HG03520 (cell line): ENCODE measurements around the gene TGM5.
"Not testable (repeated sequence)": the region's sequence is repeated elsewhere in the genome, so short reads cannot be mapped to it uniquely, and the experiment has no call there.

Experiments
- ATAC-seq: cut with Tn5 transposase; IDR thresholded peaks from one replicate; pipeline ENCODE4 v1.9.1; 2021; ENCODE audit warnings: mild to moderate bottlenecking, moderate library complexity; ENCODE audit not compliant: unreplicated experiment

TGM5 gene

DNA sequence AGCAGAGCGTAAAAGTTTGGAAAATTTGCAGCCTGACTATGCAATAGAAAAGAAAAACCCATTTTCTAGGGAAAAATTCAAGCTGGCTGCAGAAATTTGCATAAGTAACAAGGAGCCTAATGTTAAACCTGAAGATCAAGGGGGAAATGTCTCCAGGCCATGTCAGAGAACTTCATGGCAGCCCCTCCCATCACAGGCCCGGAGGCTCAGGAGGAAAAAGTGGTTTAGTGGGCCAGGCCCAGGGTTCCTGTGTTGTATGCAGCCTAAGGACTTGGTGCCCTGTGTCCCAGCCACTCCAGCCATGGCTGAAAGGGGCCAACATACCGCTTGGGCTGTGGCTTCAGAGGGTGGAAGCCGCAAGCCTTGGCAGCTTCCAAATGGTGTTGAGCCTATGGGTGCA is 68.2 kb downstream of the TGM5 start:
- not testable (repeated sequence) for ATAC-seq

- not testable (repeated sequence) for ATAC-seq
Observed at GRCh38 chr15:43197773-43198172, 69.0 kb downstream of the TGM5 start.

DNA sequence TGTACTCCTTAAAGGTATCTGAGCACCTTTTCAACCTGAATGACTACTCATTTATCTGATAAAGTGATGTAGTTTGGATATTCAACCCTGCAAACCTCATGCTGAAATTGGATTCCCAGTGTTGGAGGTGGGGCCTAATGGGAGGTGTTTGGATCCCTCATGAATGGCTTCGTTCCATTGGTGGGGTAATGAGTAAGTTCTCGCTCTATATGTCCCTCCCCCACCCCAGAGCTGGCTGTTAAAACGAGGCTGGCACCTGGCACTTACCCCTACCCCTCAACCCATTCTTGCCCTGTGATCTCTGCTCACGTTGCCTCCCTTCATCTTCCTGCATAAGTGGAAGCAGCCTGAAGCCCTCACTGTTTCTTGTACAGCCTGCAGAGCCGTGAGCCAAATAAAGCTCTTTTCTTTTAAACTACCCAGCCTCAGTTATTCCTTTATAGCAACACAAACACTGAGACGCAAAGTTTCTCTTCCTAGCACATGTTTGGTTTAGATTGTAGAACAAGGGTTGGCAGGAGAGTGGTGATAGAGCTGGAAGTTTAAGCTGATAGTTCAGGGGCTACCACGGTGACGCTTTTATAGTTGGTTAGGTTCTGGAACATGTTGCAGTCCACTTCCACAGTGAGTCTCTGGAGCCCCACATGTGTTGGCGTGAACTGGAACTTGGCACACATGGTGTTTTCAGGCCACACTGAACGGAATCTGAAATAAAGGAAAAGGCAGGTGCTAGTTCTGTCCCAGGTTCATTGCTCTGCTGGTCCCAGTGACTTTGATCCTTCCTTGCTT is 69.8 kb downstream of the TGM5 start:
- ATAC-seq: no peak

GRCh38 chr15:43194795-43195194 is 71.9 kb downstream of the TGM5 start:
- no peak for ATAC-seq

DNA sequence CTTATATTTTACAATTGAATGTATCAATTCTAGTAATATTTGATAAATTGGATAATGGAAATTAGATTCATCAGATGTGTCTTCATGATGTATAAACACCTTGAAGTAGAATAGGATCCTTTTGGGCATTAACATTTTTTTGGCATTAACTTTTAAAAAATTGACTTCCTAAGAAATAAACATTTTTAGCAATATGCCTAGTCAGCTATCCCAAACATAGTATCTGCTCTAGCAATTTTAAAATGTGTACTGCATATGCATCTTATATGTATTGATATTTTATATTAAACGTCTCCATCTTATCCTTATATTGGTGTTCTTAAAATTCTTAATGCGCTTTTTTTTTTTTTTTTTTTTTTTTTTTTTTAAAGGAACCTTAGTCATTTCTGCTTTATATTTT is 73.0 kb downstream of the TGM5 start:
- ATAC-seq: no peak

- no peak for ATAC-seq
Observed at GRCh38 chr15:43190178-43190577, 76.5 kb downstream of the TGM5 start.

DNA sequence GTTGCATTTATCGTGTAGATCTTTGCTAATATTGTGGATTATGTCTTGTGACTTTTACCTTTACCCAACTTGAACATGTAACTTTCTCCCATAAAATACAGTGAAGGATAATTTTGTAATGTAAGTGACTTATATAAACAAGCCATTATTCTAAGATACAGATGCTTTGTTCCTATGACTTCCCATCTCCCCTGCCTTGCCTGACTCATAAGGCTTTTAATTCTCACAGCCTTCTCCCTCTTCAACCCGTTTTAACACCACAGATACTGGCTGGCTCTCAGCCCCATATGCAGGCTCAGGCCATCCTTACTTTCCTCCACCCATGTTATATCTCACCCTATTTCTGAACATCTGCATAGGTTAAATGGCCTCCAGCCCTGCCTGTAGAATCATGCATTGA is 77.4 kb downstream of the TGM5 start:
- ATAC-seq: no peak

DNA sequence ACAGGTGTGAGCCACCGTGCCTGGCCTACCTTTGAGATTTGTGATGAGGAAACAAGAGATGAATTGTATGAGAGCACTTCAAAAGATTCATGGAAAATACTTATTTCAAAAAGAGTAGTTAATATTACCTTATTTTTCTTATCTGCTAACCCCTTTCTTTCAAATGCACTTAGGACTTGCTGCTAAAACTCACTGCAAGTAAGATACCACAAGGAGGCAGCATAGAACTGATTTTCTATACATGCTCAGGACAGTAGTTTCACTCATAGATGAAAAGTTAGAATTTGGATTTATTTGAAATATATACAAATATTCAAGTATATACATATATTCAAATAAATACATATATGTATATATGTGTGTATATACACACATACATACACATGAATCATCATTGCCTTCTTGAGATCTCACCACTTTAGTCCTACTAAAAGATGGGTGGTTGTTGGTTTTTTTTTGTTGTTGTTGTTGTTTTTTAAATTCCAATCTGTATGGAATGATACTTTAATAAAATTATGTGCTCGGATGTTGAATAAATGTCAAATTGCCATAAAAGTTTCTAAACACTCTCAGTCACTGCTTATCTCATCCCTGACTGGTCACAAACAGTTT is 79.1 kb downstream of the TGM5 start:
- no peak for ATAC-seq

DNA sequence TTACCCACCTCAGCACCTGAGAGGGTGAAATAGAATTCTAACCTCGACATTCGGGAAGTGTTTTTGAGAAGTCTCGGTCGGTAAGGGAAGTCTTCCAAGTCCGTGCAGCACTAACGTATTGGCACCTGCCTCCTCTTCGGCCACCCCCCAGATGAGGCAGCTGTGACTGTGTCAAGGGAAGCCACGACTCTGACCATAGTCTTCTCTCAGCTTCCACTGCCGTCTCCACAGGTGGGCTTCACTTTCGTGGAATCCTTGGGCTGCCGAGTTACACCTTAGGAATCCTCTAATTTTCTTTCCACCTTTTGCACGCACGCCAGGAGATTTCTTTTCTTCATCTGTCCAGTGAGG is 80.8 kb downstream of the TGM5 start:
- ATAC-seq: peak; percentile 10

GRCh38 chr15:43185157-43186002 is 81.3 kb downstream of the TGM5 start, which contains the start of gene CCNDBP1:
Gene CCNDBP1, plus strand, starts transcription at chr15:43185403. Its CDS starts 96 bp downstream, at chr15:43185499.
- ATAC-seq: peak; percentile 93

DNA sequence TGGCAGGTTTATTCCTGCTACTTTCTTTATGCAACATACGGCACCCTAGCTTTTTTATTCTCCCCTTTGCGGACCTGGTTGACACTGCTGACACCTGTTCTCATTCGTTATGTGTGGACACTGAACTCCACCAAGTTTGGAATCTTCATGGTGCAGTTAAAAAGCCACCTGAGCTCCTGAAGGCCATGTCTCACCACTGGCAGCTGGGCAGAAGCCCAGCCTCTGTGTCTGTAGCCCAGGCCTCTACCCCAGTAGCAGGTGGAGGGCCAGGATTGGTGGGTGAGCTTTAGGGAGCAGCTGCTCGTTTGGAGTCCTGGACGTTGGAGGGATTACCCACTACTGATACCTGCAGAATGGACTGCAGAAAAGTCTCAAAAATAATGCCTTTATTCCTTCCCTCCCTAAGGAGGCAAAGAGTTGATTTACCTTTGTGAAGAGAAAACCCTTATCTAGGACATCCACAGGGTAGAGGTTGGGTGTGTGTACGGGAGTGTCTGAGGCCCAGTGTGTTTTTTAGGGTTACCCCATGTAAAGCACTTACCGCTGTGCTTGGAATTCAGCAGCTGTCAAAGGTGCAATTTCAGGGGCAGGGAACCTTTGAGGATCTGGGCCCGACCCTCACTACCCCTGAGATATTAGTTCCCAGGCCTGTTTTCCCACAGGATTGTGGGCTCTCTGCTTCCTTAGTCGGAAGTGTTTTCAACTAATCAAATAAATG is 82.2 kb downstream of the TGM5 start:
- no peak for ATAC-seq

GRCh38 chr15:43183270-43183669 is 83.5 kb downstream of the TGM5 start:
- no peak for ATAC-seq
